A549 (cell line): ENCODE data around the gene ZMIZ2. TPM values are rescaled to one million over a fixed set of nuclear protein-coding genes. Genes with fewer than 3 reads are reported as not detected.

Experiments used
- ATAC-seq, 2 experiments: fragments of 200-7000 bp in 1 of 2; fragments of >200 bp in 1 of 2; cut with Nextera tagmentation in 1 of 2; cut with Tn5 transposase in 1 of 2; 3 replicates each; pipeline versions ENCODE4 v1.8.0 to v1.9.1; 2018 to 2020; ENCODE audit warnings: mild to moderate bottlenecking in 1 of 2, moderate library complexity in 1 of 2
- CTCF ChIA-PET: fragments of 300-600 bp; sonication (Branson Sonifier 250); formaldehyde crosslinking; extraction: SDS; loops from one replicate; lab custom pipeline; 2021; ENCODE audit warnings: antibody characterized with exemption, inconsistent platforms; lab: Yijun Ruan, JAX
- POLR2A ChIA-PET: fragments of 350-600 bp; formaldehyde crosslinking; extraction: SDS; loops from one replicate; lab custom pipeline; 2021; ENCODE audit warnings: antibody characterized with exemption, inconsistent platforms; lab: Yijun Ruan, JAX
- DNase-seq, 2 experiments: peaks; one replicate each; pipeline versions ENCODE4 v3.0.0 to v3.0.0-alpha.2; 2011 to 2016; ENCODE audit warnings: low read depth in 1 of 2, low spot score in 1 of 2
- FAIRE-seq: peaks from 2 replicates; lab custom pipeline; 2011; peaks lifted over from hg19 to GRCh38; lab: Jason Lieb, UNC
- H3K27ac ChIP-seq, 2 experiments: fragments of >200 bp; sonication (Bioruptor Twin); formaldehyde crosslinking; 3 replicates each; pipeline ENCODE4 v1.5.1; 2016 to 2017
- H3K4me1 ChIP-seq: fragments of >200 bp; sonication (Bioruptor Twin); formaldehyde crosslinking; 3 replicates; pipeline ENCODE4 v1.6.1; 2016
- H3K4me2 ChIP-seq: fragments of >200 bp; sonication (Bioruptor Twin); formaldehyde crosslinking; 3 replicates; pipeline ENCODE4 v1.6.1; 2016
- H3K4me3 ChIP-seq: fragments of >200 bp; sonication (Bioruptor Twin); formaldehyde crosslinking; 3 replicates; pipeline ENCODE4 v1.5.1; 2016
- H3K9me3 ChIP-seq: fragments of >200 bp; sonication (Bioruptor Twin); formaldehyde crosslinking; 3 replicates; pipeline ENCODE4 v1.6.1; 2016
- CBX8 ChIP-seq: fragments of 200-600 bp; sonication (generic); IDR thresholded peaks from 2 replicates; pipeline ENCODE4 v1.6.1; 2016
- CEBPB ChIP-seq, 2 experiments: fragments of >200 bp in 1 of 2; sonication (Bioruptor Twin) in 1 of 2; formaldehyde crosslinking in 1 of 2; IDR thresholded peaks; 2 replicates each; pipeline ENCODE4 v1.6.1; 2012 to 2016
- CHD4 ChIP-seq: fragments of 200-600 bp; sonication (generic); IDR thresholded peaks from 2 replicates; pipeline ENCODE4 v1.6.1; 2016; ENCODE audit warnings: antibody characterized with exemption, mild to moderate bottlenecking, borderline replicate concordance
- EP300 ChIP-seq, 2 experiments: fragments of >200 bp; sonication (Bioruptor Twin); formaldehyde crosslinking; IDR thresholded peaks; 2 replicates in 1 of 2; 3 replicates in 1 of 2; pipeline ENCODE4 v1.6.1; 2016 to 2017
- HOXA7 ChIP-seq: fragments of 250-450 bp; sonication (Bioruptor Pico); IDR thresholded peaks from 2 replicates; pipeline ENCODE4 v1.5.0; 2020; ENCODE audit warnings: mild to moderate bottlenecking, moderate library complexity
- HOXB13 ChIP-seq: fragments of 250-450 bp; sonication (Bioruptor Pico); IDR thresholded peaks from 2 replicates; pipeline ENCODE4 v1.5.0; 2020; ENCODE audit warnings: low read depth, mild to moderate bottlenecking, moderate library complexity
- JUNB ChIP-seq: fragments of >200 bp; sonication (Bioruptor Twin); formaldehyde crosslinking; IDR thresholded peaks from 2 replicates; pipeline ENCODE4 v1.6.1; 2016
- KDM1A ChIP-seq: fragments of 200-600 bp; sonication (generic); IDR thresholded peaks from 2 replicates; pipeline ENCODE4 v1.6.1; 2016; ENCODE audit warnings: low read depth, mild to moderate bottlenecking
- KDM5A ChIP-seq: fragments of 200-600 bp; sonication (generic); IDR thresholded peaks from 2 replicates; pipeline ENCODE4 v1.6.1; 2016; ENCODE audit warnings: antibody characterized with exemption, mild to moderate bottlenecking
- MAFK ChIP-seq: fragments of 450-650 bp; IDR thresholded peaks from 2 replicates; pipeline ENCODE4 v1.6.1; 2014; ENCODE audit not compliant: partially characterized antibody
- MAZ ChIP-seq: fragments of 150-350 bp; IDR thresholded peaks from 2 replicates; pipeline ENCODE4 v1.6.1; 2014; ENCODE audit warnings: antibody characterized with exemption, low read depth, low read length, borderline replicate concordance
- MYC ChIP-seq: IDR thresholded peaks from 2 replicates; pipeline ENCODE4 v1.6.1; 2012; ENCODE audit warnings: mild to moderate bottlenecking, inconsistent platforms, low read length, improper control_type of control experiment, borderline replicate concordance
- PHF8 ChIP-seq: fragments of 200-600 bp; sonication (generic); IDR thresholded peaks from 2 replicates; pipeline ENCODE4 v1.6.1; 2016; ENCODE audit warnings: low read depth, mild to moderate bottlenecking, antibody characterized with exemption, moderate library complexity, borderline replicate concordance
- POLR2AphosphoS2 ChIP-seq: conservative IDR thresholded peaks from 2 replicates; pipeline ENCODE4 v1.6.1; 2012; ENCODE audit warnings: low read length, improper control_type of control experiment, inconsistent platforms
- RARB ChIP-seq: fragments of 250-450 bp; sonication (Bioruptor Pico); IDR thresholded peaks from 2 replicates; pipeline ENCODE4 v1.8.0; 2021; ENCODE audit warnings: mild to moderate bottlenecking, moderate library complexity
- RFX5 ChIP-seq: fragments of 450-650 bp; IDR thresholded peaks from 2 replicates; pipeline ENCODE4 v1.7.1; 2014; ENCODE audit warnings: antibody characterized with exemption, mild to moderate bottlenecking, moderate library complexity
- SMC3 ChIP-seq: fragments of >200 bp; sonication (Bioruptor Twin); formaldehyde crosslinking; IDR thresholded peaks from 3 replicates; pipeline ENCODE4 v1.6.1; 2018; ENCODE audit warnings: inconsistent platforms
- TP53 ChIP-seq: fragments of 250-450 bp; sonication (Bioruptor Pico); IDR thresholded peaks from 2 replicates; pipeline ENCODE4 v1.5.0; 2021; ENCODE audit warnings: mild to moderate bottlenecking, moderate library complexity
- ZC3H11A ChIP-seq: fragments of 450-650 bp; IDR thresholded peaks from 2 replicates; pipeline ENCODE4 v1.6.1; 2014; ENCODE audit warnings: antibody characterized with exemption, mild to moderate bottlenecking
- ZFP36 ChIP-seq: fragments of 450-650 bp; IDR thresholded peaks from 2 replicates; pipeline ENCODE4 v1.6.1; 2014; ENCODE audit warnings: borderline replicate concordance; ENCODE audit not compliant: partially characterized antibody
- WGBS: methylation state at CpG from one replicate; pipeline ENCODE4 v1.1.6; 2017; ENCODE audit errors: missing lambda C conversion rate; 5-methylcytosine and 5-hydroxymethylcytosine counted together
- polyA plus RNA-seq, 4 experiments: library from polyadenylated mRNA; depleted of rRNA in 3 of 4; stranded (reverse); fragments of >200 nt; fragmentation: RNase III in 1 of 4; extraction: RNeasy Plus Mini Kit Qiagen cat#74134 plus additional on column Dnase treatment in 1 of 4; gene quantifications; 2 replicates in 3 of 4; 3 replicates in 1 of 4; pipeline ENCODE4 v1.2.3, GENCODE V29; 2011 to 2017
- TF ChIP-seq, protein P1 (sequence below): fragments of 200-600 bp; sonication (generic); IDR thresholded peaks from 2 replicates; pipeline ENCODE4 v1.6.1; 2016; ENCODE audit warnings: antibody characterized with exemption, mild to moderate bottlenecking, moderate library complexity
- TF ChIP-seq, protein P2 (sequence below): IDR thresholded peaks from 2 replicates; pipeline ENCODE4 v1.6.1; 2012
- TF ChIP-seq, protein P3 (sequence below): fragments of >200 bp; sonication (Bioruptor Twin); formaldehyde crosslinking; IDR thresholded peaks from 2 replicates; pipeline ENCODE4 v1.6.1; 2016
- TF ChIP-seq, protein P4 (sequence below): IDR thresholded peaks from 2 replicates; pipeline ENCODE4 v1.6.1; 2012; ENCODE audit warnings: low read depth, borderline replicate concordance
- TF ChIP-seq, protein P5 (sequence below): fragments of >200 bp; sonication (Bioruptor Twin); formaldehyde crosslinking; IDR thresholded peaks from 3 replicates; pipeline ENCODE4 v1.5.1; 2016

The ZMIZ2 gene
- polyA plus RNA-seq, 2 of the 4 experiments (the other 2 are of a cell fraction), result 4.3 to 21.7 TPM

DNA sequence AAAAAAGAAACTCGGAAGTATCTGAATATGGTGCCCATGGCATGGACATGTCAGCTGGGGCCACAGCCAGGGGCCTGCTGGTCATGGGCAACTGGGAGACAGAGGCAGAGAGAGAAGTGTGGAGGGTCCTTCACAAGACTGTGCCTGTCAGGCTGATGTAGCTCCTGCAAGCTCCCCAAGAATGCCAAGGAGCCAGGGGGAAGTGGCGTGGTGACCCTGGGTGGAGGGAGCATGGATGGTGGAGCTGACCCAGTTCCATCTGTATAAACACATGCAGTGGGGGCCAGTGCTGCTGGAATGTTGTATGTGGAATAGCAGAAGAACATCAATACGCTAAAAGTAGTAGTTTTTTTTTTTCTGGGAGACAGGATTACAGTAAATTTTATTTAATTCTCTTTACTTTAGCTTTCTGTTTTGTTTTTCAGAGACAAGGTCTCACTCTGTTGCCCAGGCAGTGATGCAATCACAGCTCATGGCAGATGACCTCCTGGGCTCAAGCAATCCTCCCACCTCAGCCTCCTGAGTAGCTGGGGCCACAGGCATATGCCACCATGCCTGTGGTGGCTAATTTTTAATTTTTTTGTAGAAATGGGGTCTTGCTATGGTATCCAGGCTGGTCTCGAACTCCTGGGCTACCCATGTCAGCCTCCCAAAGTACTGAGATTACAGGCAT lies 10.5 kb upstream of the ZMIZ2 start:
- DNase-seq, result no peak
- no peaks in the 10 kb centered on the region for H3K9me3 ChIP-seq
- H3K4me2 ChIP-seq, result no peak overlapping the region
- WGBS, result 88% methylated on average over 4 of the region's 4 CpGs
- ATAC-seq, result no peak
- H3K4me3 ChIP-seq, result no peak overlapping the region
- peaks cover 27% of the 10 kb centered on the region for H3K4me1 ChIP-seq
- no peak for FAIRE-seq
- TF ChIP-seq KDM1A (no peak), CBX8 (no peak), CHD4 (no peak), RFX5 (no peak), MYC (no peak), HOXB13 (no peak), CEBPB (IDR thresholded peaks at IDR 0.05) (no peak)
- TF ChIP-seq, protein P1, sequence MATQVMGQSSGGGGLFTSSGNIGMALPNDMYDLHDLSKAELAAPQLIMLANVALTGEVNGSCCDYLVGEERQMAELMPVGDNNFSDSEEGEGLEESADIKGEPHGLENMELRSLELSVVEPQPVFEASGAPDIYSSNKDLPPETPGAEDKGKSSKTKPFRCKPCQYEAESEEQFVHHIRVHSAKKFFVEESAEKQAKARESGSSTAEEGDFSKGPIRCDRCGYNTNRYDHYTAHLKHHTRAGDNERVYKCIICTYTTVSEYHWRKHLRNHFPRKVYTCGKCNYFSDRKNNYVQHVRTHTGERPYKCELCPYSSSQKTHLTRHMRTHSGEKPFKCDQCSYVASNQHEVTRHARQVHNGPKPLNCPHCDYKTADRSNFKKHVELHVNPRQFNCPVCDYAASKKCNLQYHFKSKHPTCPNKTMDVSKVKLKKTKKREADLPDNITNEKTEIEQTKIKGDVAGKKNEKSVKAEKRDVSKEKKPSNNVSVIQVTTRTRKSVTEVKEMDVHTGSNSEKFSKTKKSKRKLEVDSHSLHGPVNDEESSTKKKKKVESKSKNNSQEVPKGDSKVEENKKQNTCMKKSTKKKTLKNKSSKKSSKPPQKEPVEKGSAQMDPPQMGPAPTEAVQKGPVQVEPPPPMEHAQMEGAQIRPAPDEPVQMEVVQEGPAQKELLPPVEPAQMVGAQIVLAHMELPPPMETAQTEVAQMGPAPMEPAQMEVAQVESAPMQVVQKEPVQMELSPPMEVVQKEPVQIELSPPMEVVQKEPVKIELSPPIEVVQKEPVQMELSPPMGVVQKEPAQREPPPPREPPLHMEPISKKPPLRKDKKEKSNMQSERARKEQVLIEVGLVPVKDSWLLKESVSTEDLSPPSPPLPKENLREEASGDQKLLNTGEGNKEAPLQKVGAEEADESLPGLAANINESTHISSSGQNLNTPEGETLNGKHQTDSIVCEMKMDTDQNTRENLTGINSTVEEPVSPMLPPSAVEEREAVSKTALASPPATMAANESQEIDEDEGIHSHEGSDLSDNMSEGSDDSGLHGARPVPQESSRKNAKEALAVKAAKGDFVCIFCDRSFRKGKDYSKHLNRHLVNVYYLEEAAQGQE, result no peak
- ChIA-PET POLR2A (no interaction called here), CTCF (interaction anchor here (1.2 kb wide), 1 partner anchor 150 kb away, joined by 3 read pairs; no protein-coding TSS in a partner anchor)
- H3K27ac ChIP-seq, result peak overlapping the region in 1 of 2 experiments; percentile 85; a peak in 3 of 6 replicates

DNA sequence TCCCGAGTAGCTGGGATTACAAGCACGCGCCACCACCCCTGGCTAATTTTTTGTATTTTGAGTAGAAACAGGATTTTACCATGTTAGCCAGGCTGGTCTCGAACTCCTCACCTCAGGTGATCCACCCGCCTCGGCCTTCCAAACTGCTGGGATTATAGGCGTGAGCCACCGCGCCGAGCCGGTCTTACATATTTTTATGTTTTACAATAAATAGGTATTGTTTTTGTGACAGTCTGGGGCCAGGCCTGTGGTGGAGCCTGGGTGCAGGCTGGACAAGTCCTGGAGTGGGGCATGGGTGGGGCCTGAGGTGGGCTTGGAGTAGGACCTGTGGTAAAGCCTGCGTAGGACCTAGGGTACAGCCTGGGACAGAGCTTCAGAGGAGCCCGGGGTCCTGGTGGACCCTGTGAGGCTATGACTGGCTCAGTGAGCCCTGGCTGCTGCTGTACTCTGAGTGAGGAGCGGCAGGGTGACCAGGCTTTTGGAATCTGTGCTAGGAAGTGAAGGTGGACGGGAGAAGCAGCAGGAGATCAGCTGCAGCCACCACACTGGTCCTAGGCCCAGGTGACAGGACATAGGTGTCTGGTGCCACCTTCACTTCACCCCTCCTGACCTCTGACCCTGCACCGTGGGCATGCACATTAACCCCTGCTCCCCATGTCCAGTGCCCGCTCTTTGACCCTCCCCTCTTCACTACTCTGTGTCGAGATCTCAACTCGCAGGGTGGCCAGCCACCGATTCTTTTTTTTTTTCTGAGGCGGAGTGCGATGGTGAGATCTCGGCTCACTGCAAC lies 9.6 kb upstream of the ZMIZ2 start:
- ATAC-seq (no peak), DNase-seq (no peak), FAIRE-seq (no peak)
- TF ChIP-seq ZFP36 (no peak), MAZ (no peak), SMC3 (no peak), JUNB (no peak), ZC3H11A (no peak), EP300 (IDR thresholded peaks at IDR 0.05) (no peak), HOXA7 (CRISPR knock-in tag) (no peak), PHF8 (no peak), RARB (no peak), KDM1A (no peak), MAFK (no peak), KDM5A (no peak), POLR2AphosphoS2 (no peak), TP53 (no peak)
- TF ChIP-seq, protein P2, sequence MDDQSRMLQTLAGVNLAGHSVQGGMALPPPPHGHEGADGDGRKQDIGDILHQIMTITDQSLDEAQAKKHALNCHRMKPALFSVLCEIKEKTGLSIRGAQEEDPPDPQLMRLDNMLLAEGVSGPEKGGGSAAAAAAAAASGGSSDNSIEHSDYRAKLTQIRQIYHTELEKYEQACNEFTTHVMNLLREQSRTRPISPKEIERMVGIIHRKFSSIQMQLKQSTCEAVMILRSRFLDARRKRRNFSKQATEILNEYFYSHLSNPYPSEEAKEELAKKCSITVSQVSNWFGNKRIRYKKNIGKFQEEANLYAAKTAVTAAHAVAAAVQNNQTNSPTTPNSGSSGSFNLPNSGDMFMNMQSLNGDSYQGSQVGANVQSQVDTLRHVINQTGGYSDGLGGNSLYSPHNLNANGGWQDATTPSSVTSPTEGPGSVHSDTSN, result no peak
- TF ChIP-seq, protein P3, sequence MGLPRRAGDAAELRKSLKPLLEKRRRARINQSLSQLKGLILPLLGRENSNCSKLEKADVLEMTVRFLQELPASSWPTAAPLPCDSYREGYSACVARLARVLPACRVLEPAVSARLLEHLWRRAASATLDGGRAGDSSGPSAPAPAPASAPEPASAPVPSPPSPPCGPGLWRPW, result no peak
- TF ChIP-seq, protein P4, sequence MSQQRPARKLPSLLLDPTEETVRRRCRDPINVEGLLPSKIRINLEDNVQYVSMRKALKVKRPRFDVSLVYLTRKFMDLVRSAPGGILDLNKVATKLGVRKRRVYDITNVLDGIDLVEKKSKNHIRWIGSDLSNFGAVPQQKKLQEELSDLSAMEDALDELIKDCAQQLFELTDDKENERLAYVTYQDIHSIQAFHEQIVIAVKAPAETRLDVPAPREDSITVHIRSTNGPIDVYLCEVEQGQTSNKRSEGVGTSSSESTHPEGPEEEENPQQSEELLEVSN, result no peak
- TF ChIP-seq, protein P5, sequence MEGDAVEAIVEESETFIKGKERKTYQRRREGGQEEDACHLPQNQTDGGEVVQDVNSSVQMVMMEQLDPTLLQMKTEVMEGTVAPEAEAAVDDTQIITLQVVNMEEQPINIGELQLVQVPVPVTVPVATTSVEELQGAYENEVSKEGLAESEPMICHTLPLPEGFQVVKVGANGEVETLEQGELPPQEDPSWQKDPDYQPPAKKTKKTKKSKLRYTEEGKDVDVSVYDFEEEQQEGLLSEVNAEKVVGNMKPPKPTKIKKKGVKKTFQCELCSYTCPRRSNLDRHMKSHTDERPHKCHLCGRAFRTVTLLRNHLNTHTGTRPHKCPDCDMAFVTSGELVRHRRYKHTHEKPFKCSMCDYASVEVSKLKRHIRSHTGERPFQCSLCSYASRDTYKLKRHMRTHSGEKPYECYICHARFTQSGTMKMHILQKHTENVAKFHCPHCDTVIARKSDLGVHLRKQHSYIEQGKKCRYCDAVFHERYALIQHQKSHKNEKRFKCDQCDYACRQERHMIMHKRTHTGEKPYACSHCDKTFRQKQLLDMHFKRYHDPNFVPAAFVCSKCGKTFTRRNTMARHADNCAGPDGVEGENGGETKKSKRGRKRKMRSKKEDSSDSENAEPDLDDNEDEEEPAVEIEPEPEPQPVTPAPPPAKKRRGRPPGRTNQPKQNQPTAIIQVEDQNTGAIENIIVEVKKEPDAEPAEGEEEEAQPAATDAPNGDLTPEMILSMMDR, result no peak
- 92% methylated on average over 23 of the region's 23 CpGs for WGBS
- H3K4me3 ChIP-seq, result no peak overlapping the region
- CTCF ChIA-PET, result interaction anchor here (1.0 kb wide), 1 partner anchor 22 kb away, joined by 3 read pairs; no protein-coding TSS in a partner anchor
- H3K27ac ChIP-seq, result peak overlapping the region in 1 of 2 experiments; percentile 23; a peak in 1 of 6 replicates
- POLR2A ChIA-PET, result no interaction called here
- no peak overlapping the region for H3K4me2 ChIP-seq
- H3K9me3 ChIP-seq, result no peaks in the 10 kb centered on the region
- peaks cover 18% of the 10 kb centered on the region for H3K4me1 ChIP-seq
